ENCODE measurements around the gene POMT1. TPM values are rescaled to one million over a fixed set of nuclear protein-coding genes. Genes with fewer than 3 reads are reported as not detected.

POMT1 gene
- total and polyA plus RNA-seq, 2 donors (not counting 3 experiments of a cell fraction or from before 2014, with no cell fraction given), result 44.7 to 53.9 TPM

- no peak for TF ChIP-seq CTCF (IDR thresholded peaks at IDR 0.05; ENCODE audit: extremely low read depth in 1 of 2, insufficient read depth in 1 of 2, low read depth in 1 of 2, low read length in 2 of 2)
- no peak for TF ChIP-seq GATA2 (IDR thresholded peaks at IDR 0.05; ENCODE audit: insufficient read depth, insufficient read length, low read depth, low read length)
- TF ChIP-seq MYC (IDR thresholded peaks at IDR 0.05; ENCODE audit: low read depth, low read length), result no peak
- TF ChIP-seq, protein P1, sequence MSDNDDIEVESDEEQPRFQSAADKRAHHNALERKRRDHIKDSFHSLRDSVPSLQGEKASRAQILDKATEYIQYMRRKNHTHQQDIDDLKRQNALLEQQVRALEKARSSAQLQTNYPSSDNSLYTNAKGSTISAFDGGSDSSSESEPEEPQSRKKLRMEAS (IDR thresholded peaks at IDR 0.05; ENCODE audit: insufficient read depth, insufficient read length), result no peak
- TF ChIP-seq FOS (IDR thresholded peaks at IDR 0.05; ENCODE audit: borderline replicate concordance, insufficient read depth, low read length), result no peak
- no peak for TF ChIP-seq POLR2AphosphoS5 (IDR thresholded peaks at IDR 0.05; ENCODE audit: insufficient read depth, low read depth, low read length)
- no peak for TF ChIP-seq JUN (IDR thresholded peaks at IDR 0.05; ENCODE audit: borderline replicate concordance, insufficient read depth, insufficient read length, low read depth)
- TF ChIP-seq POLR2A (IDR thresholded peaks at IDR 0.05; ENCODE audit: low read depth, low read length), result no peak
- TF ChIP-seq EZH2 (IDR thresholded peaks at IDR 0.05; ENCODE audit: borderline replicate concordance, low read depth, low read length, severe bottlenecking), result no peak
- Histone ChIP-seq H3K9me1 (replicated peaks; ENCODE audit: control insufficient read depth, extremely low read depth, insufficient read depth, low read length) (no peaks in the 10 kb centered on the region), H4K20me1 (replicated peaks; ENCODE audit: control insufficient read depth, extremely low read depth, insufficient read depth, low read length) (no peaks in the 10 kb centered on the region), H3K27me3 (ENCODE audit: control insufficient read depth in 2 of 2, insufficient read depth in 2 of 2, low read length in 2 of 2) (no peaks in the 10 kb centered on the region), H3K4me1 (ENCODE audit: control insufficient read depth, extremely low read depth, insufficient read depth, low read length) (peaks cover 4% of the 10 kb centered on the region), H3K9ac (replicated peaks; ENCODE audit: extremely low read depth, insufficient read depth, low read length) (no peak overlapping the region), H3K79me2 (ENCODE audit: control insufficient read depth, insufficient read depth, low read length) (peaks cover 4% of the 10 kb centered on the region), H3K4me2 (ENCODE audit: insufficient read depth, low read length) (no peak overlapping the region), H3K36me3 (ENCODE audit: control insufficient read depth in 2 of 2, extremely low read depth in 1 of 2, insufficient read depth in 2 of 2, low read length in 2 of 2) (no peaks in the 10 kb centered on the region), H3K4me3 (replicated peaks in 1 of 3; ENCODE audit: insufficient read depth in 1 of 3, low read depth in 1 of 3, low read length in 3 of 3) (no peak overlapping the region), H3K27ac (ENCODE audit: insufficient read depth, low read depth, low read length) (no peak overlapping the region), H2AFZ (ENCODE audit: low read depth, low read length) (no peak overlapping the region), H3K9me3 (replicated peaks; ENCODE audit: control insufficient read depth, insufficient read depth, low read length) (no peaks in the 10 kb centered on the region)
- BruUV-seq (replicated peaks), result no TSS peak
- dilution Hi-C loops (cut with MboI; ENCODE audit: extremely low pct_ligation_motif_present, low sequenced_read_pairs) (no loop called here), intact Hi-C loops (cut with micrococcal nuclease) (loop anchor here (10.0 kb wide), 1 partner anchor 50 kb away; no protein-coding TSS in a partner anchor)
- ChIA-PET POLR2A (interaction anchor here (1.0 kb wide), 1 partner anchor 29 kb away, joined by 3 read pairs; no protein-coding TSS in a partner anchor), CTCF (interaction anchor here (1.2 kb wide), 1 partner anchor 12 kb away, joined by 4 read pairs; no protein-coding TSS in a partner anchor)
- FAIRE-seq (no peak), DNase-seq (ENCODE audit: low read depth, low spot score) (no peak)
Observed at GRCh38 chr9:131534721-131535237, 32.1 kb downstream of the POMT1 start.
